GM23248 (cell line): Measurements from ENCODE around the gene VTI1A. TPM values are rescaled to one million over a fixed set of nuclear protein-coding genes. Genes with fewer than 3 reads are reported as not detected.
A peak's percentile ranks its signal among the peaks of the same experiment; 100 is the strongest.

ENCODE experiments used
- DNase-seq: peaks from one replicate; pipeline ENCODE4 v3.0.0-alpha.2; 2015
- H2AFZ ChIP-seq: fragments of 200-600 bp; sonication (generic); 2 replicates; pipeline ENCODE4 v1.6.1; 2016; ENCODE audit warnings: antibody characterized with exemption
- H3F3A ChIP-seq: fragments of 200-600 bp; sonication (generic); 2 replicates; pipeline ENCODE4 v1.6.1; 2016; ENCODE audit warnings: mild to moderate bottlenecking, antibody characterized with exemption, mixed run types; ENCODE audit not compliant: insufficient read depth
- H3K27ac ChIP-seq: fragments of 200-600 bp; sonication (generic); 2 replicates; pipeline ENCODE4 v1.5.1; 2016; ENCODE audit warnings: mild to moderate bottlenecking
- H3K27me3 ChIP-seq: fragments of 200-600 bp; sonication (generic); replicated peaks from 2 replicates; pipeline ENCODE4 v1.6.1; 2016; ENCODE audit warnings: mild to moderate bottlenecking; ENCODE audit not compliant: insufficient read depth
- H3K36me3 ChIP-seq: fragments of 200-600 bp; sonication (generic); 2 replicates; pipeline ENCODE4 v1.6.1; 2016; ENCODE audit warnings: low read depth, mild to moderate bottlenecking
- H3K4me1 ChIP-seq: fragments of 200-600 bp; sonication (generic); 2 replicates; pipeline ENCODE4 v1.6.1; 2016; ENCODE audit warnings: mild to moderate bottlenecking; ENCODE audit not compliant: insufficient read depth
- H3K4me2 ChIP-seq: fragments of 200-600 bp; sonication (generic); one replicate; pipeline ENCODE4 v1.6.1; 2016; ENCODE audit warnings: mild to moderate bottlenecking; ENCODE audit not compliant: unreplicated experiment
- H3K4me3 ChIP-seq: fragments of 200-600 bp; sonication (generic); 2 replicates; pipeline ENCODE4 v1.5.1; 2016; ENCODE audit warnings: mild to moderate bottlenecking
- H3K79me2 ChIP-seq: fragments of 200-600 bp; sonication (generic); 2 replicates; pipeline ENCODE4 v1.6.1; 2016; ENCODE audit warnings: mild to moderate bottlenecking; ENCODE audit not compliant: insufficient read depth
- H3K9ac ChIP-seq: fragments of 200-600 bp; sonication (generic); 2 replicates; pipeline ENCODE4 v1.6.1; 2016; ENCODE audit warnings: mild to moderate bottlenecking
- H3K9me2 ChIP-seq: fragments of 200-600 bp; sonication (generic); 2 replicates; pipeline ENCODE4 v1.6.1; 2016; ENCODE audit warnings: mixed run types, mild to moderate bottlenecking, moderate library complexity; ENCODE audit not compliant: insufficient read depth
- H3K9me3 ChIP-seq: fragments of 200-600 bp; sonication (generic); one replicate; pipeline ENCODE4 v1.6.1; 2017; ENCODE audit warnings: low read depth
- H4K20me1 ChIP-seq: fragments of 200-600 bp; sonication (generic); 2 replicates; pipeline ENCODE4 v1.6.0; 2016; ENCODE audit not compliant: insufficient read depth
- EZH2 ChIP-seq: fragments of 200-600 bp; sonication (generic); IDR thresholded peaks from 2 replicates; pipeline ENCODE4 v1.6.1; 2018; ENCODE audit warnings: antibody characterized with exemption, mild to moderate bottlenecking; ENCODE audit not compliant: insufficient read depth, poor library complexity, severe bottlenecking
- EZH2phosphoT487 ChIP-seq: fragments of 200-600 bp; sonication (generic); IDR thresholded peaks from 2 replicates; pipeline ENCODE4 v1.6.1; 2018; ENCODE audit warnings: antibody characterized with exemption, moderate library complexity, mild to moderate bottlenecking, low read depth; ENCODE audit not compliant: insufficient read depth
- WGBS, 2 experiments: methylation state at CpG; one replicate each; pipeline ENCODE4 v1.1.6; 2015 to 2017; ENCODE audit warnings: low lambda C conversion rate in 2 of 2, low coverage in 1 of 2; ENCODE audit errors: missing lambda C conversion rate in 2 of 2; 5-methylcytosine and 5-hydroxymethylcytosine counted together
- in situ Hi-C: fragments of 300-500 bp; cut with MboI; formaldehyde crosslinking; loops from 2 replicates; pipeline ENCODE4 v1.15.0; 2020
- polyA plus RNA-seq: library from polyadenylated mRNA; unstranded; fragments of >200 nt; fragmentation: Nextera tagmentation; extraction: Ambion mirVana; gene quantifications from 2 replicates; pipeline ENCODE4 v1.2.1, GENCODE V29; 2016
- total RNA-seq: library from RNA; depleted of rRNA; stranded (reverse); fragments of >200 nt; shearing (Covaris generic); gene quantifications from 2 replicates; pipeline ENCODE4 v1.2.3, GENCODE V29; 2014

The VTI1A gene
- total and polyA plus RNA-seq, 2 experiments from 2014 or later, result 21.6 to 26.4 TPM

- H3K27ac ChIP-seq, result no peak overlapping the region
- no peak overlapping the region for H3K9ac ChIP-seq
- peaks cover 2% of the 10 kb centered on the region; the same call in 1 of the 2 replicates for H3F3A ChIP-seq
- in situ Hi-C loops, result no loop called here
- no peaks in the 10 kb centered on the region for H3K36me3 ChIP-seq
- 97% methylated on average over 5 of the region's 5 CpGs for WGBS, 2 experiments
- TF ChIP-seq EZH2phosphoT487, result no peak
- TF ChIP-seq EZH2, result no peak
- 0 out of 2 replicates have a peak, but pooled peaks cover 4% of the 10 kb centered on the region for H3K9me2 ChIP-seq
- H4K20me1 ChIP-seq, result no peaks in the 10 kb centered on the region
- H3K79me2 ChIP-seq, result 0 out of 2 replicates have a peak, but pooled peaks cover 10% of the 10 kb centered on the region
- no peak overlapping the region for H3K4me3 ChIP-seq
- H3K27me3 ChIP-seq, result no peaks in the 10 kb centered on the region
- DNase-seq, result no peak
- no peaks in the 10 kb centered on the region for H3K9me3 ChIP-seq
- peaks cover 4% of the 10 kb centered on the region for H3K4me1 ChIP-seq
- no peak overlapping the region for H2AFZ ChIP-seq
- H3K4me2 ChIP-seq, result no peak overlapping the region
These were observed 72.2 kb downstream of the VTI1A start for GRCh38 chr10:112519133-112519761.

- Histone ChIP-seq H3F3A (peaks cover 19% of the 10 kb centered on the region), H4K20me1 (no peaks in the 10 kb centered on the region), H3K4me3 (no peak overlapping the region), H3K4me1 (peaks cover 20% of the 10 kb centered on the region), H2AFZ (no peak overlapping the region), H3K27me3 (no peaks in the 10 kb centered on the region), H3K79me2 (no peaks in the 10 kb centered on the region), H3K4me2 (no peak overlapping the region), H3K27ac (no peak overlapping the region), H3K36me3 (no peaks in the 10 kb centered on the region), H3K9ac (no peak overlapping the region), H3K9me2 (0 out of 2 replicates have a peak, but pooled peaks cover 4% of the 10 kb centered on the region), H3K9me3 (no peaks in the 10 kb centered on the region)
- no peak for DNase-seq
- in situ Hi-C loops, result no loop called here
- WGBS, 2 experiments, result 59 to 67% methylated on average over 1 of the region's 1 CpG
- TF ChIP-seq EZH2 (no peak), EZH2phosphoT487 (no peak)
These were observed 73.9 kb downstream of the VTI1A start for GRCh38 chr10:112520914-112521313.

GRCh38 chr10:112524641-112525040 is 77.6 kb downstream of the VTI1A start:
- Histone ChIP-seq H3K27ac (0 out of 2 replicates have a peak overlapping the region, but pooled peaks have one; percentile 2), H3K9me2 (0 out of 2 replicates have a peak, but pooled peaks cover 4% of the 10 kb centered on the region), H3K36me3 (no peaks in the 10 kb centered on the region), H3K27me3 (no peaks in the 10 kb centered on the region), H3K4me2 (peak overlapping the region; percentile 23), H3K4me3 (no peak overlapping the region; the same call in 1 of the 2 replicates), H3K9ac (no peak overlapping the region), H4K20me1 (no peaks in the 10 kb centered on the region), H2AFZ (no peak overlapping the region), H3F3A (peaks cover 28% of the 10 kb centered on the region), H3K9me3 (no peaks in the 10 kb centered on the region), H3K4me1 (peaks cover 28% of the 10 kb centered on the region), H3K79me2 (no peaks in the 10 kb centered on the region)
- DNase-seq, result peak; percentile 31
- in situ Hi-C loops, result no loop called here
- no peak for TF ChIP-seq EZH2phosphoT487
- no peak for TF ChIP-seq EZH2

- Histone ChIP-seq H3K9me3 (no peaks in the 10 kb centered on the region), H3K27ac (0 out of 2 replicates have a peak overlapping the region, but pooled peaks have one; percentile 2), H3K27me3 (no peaks in the 10 kb centered on the region), H2AFZ (no peak overlapping the region), H3K4me3 (no peak overlapping the region; the same call in 1 of the 2 replicates), H3K36me3 (no peaks in the 10 kb centered on the region), H3K9me2 (0 out of 2 replicates have a peak, but pooled peaks cover 4% of the 10 kb centered on the region), H4K20me1 (no peaks in the 10 kb centered on the region), H3K9ac (no peak overlapping the region), H3K4me2 (peak overlapping the region; percentile 23), H3K4me1 (peaks cover 28% of the 10 kb centered on the region), H3F3A (peaks cover 28% of the 10 kb centered on the region), H3K79me2 (no peaks in the 10 kb centered on the region)
- DNase-seq, result peak; percentile 44
- WGBS, 2 experiments, result 46 to 51% methylated on average over 3 of the region's 3 CpGs
- in situ Hi-C loops, result no loop called here
- TF ChIP-seq EZH2phosphoT487 (no peak), EZH2 (no peak)
These were observed 78.2 kb downstream of the VTI1A start for GRCh38 chr10:112525200-112525599.
